Panc1 (cell line): ENCODE data around the gene TKT. TPM values are rescaled to one million over a fixed set of nuclear protein-coding genes. Genes with fewer than 3 reads are reported as not detected.

Source experiments
- ATAC-seq: fragments of 200-7000 bp; cut with Tn5 transposase; 2 replicates; pipeline ENCODE4 v1.9.1; 2020; ENCODE audit warnings: mild to moderate bottlenecking, moderate library complexity
- BruUV-seq: library from RNA; stranded (reverse); fragments of 400-500 nt; replicated peaks from 2 replicates; lab custom pipeline; 2021; lab: Mats Ljungman, UMichigan
- CTCF ChIA-PET: fragments of 300-600 bp; sonication (Branson Sonifier 250); formaldehyde crosslinking; loops from one replicate; lab custom pipeline; 2022; ENCODE audit warnings: antibody characterized with exemption; lab: Charles Lee
- POLR2A ChIA-PET: fragments of 300-600 bp; sonication (Branson Sonifier 250); formaldehyde crosslinking; loops from one replicate; lab custom pipeline; 2022; ENCODE audit warnings: antibody characterized with exemption; lab: Charles Lee
- DNase-seq: peaks from one replicate; pipeline ENCODE4 v3.0.0-alpha.2; 2010; ENCODE audit warnings: low read depth, low spot score
- H3K27ac ChIP-seq: 2 replicates; pipeline ENCODE4 v1.5.1; 2011; ENCODE audit warnings: mild to moderate bottlenecking, low read length, inconsistent platforms
- H3K27me3 ChIP-seq: fragments of 200-500 bp; sonication (Bioruptor generic); 2 replicates; pipeline ENCODE4 v1.6.0; 2014; ENCODE audit warnings: low read length, inconsistent platforms; ENCODE audit not compliant: control insufficient read depth, insufficient read depth
- H3K36me3 ChIP-seq: fragments of 200-500 bp; sonication (Bioruptor generic); 2 replicates; pipeline ENCODE4 v1.5.1; 2014; ENCODE audit warnings: inconsistent platforms, mild to moderate bottlenecking, low read length, moderate library complexity; ENCODE audit not compliant: control insufficient read depth, insufficient read depth
- H3K4me1 ChIP-seq: 2 replicates; pipeline ENCODE4 v1.5.1; 2011; ENCODE audit warnings: inconsistent platforms, mild to moderate bottlenecking, low read length, moderate library complexity; ENCODE audit not compliant: control insufficient read depth, insufficient read depth
- H3K4me3 ChIP-seq, 2 experiments: 2 replicates each; pipeline ENCODE4 v1.5.1; 2011 to 2012; ENCODE audit warnings: low read depth in 2 of 2, low read length in 2 of 2, mild to moderate bottlenecking in 2 of 2, inconsistent platforms in 1 of 2, moderate library complexity in 1 of 2
- H3K9me3 ChIP-seq: fragments of 200-500 bp; sonication (Bioruptor generic); 2 replicates; pipeline ENCODE4 v1.5.1; 2014; ENCODE audit warnings: low read depth, mild to moderate bottlenecking, inconsistent platforms, low read length, moderate library complexity; ENCODE audit not compliant: control insufficient read depth, insufficient read depth
- CTCF ChIP-seq: fragments of 450-650 bp; IDR thresholded peaks from 2 replicates; pipeline ENCODE4 v1.5.1; 2017; ENCODE audit warnings: mild to moderate bottlenecking
- POLR2AphosphoS5 ChIP-seq: IDR thresholded peaks from 2 replicates; pipeline ENCODE4 v1.6.1; 2012; ENCODE audit warnings: mild to moderate bottlenecking, low read depth, low read length, moderate library complexity
- REST ChIP-seq, 2 experiments: IDR thresholded peaks; 2 replicates each; pipeline ENCODE4 v1.6.1; 2011 to 2012; ENCODE audit warnings: low read depth in 2 of 2, control low read depth in 1 of 2, low read length in 1 of 2, mild to moderate bottlenecking in 1 of 2, moderate library complexity in 1 of 2; ENCODE audit not compliant: insufficient read depth in 1 of 2
- SIN3A ChIP-seq: IDR thresholded peaks from 2 replicates; pipeline ENCODE4 v1.6.1; 2012; ENCODE audit warnings: low read depth, mild to moderate bottlenecking, low read length, moderate library complexity, borderline replicate concordance; ENCODE audit not compliant: insufficient read depth
- TCF7L2 ChIP-seq: IDR thresholded peaks from 2 replicates; pipeline ENCODE4 v1.6.1; 2011; ENCODE audit warnings: mild to moderate bottlenecking, low read depth, low read length, inconsistent platforms
- in situ Hi-C: cut with HindIII; loops from 2 replicates; pipeline ENCODE4 v1.10.0; 2016; ENCODE audit warnings: low sequenced_read_pairs, low pct_unique_long_range_greater_than_20kb
- intact Hi-C: fragments of 100-400 bp; cut with micrococcal nuclease; formaldehyde crosslinking; loops from one replicate; pipeline ENCODE4 v1.10.0; 2022; ENCODE audit not compliant: unreplicated experiment
- total RNA-seq: library from RNA; stranded (reverse); gene quantifications from one replicate; pipeline ENCODE4 v1.2.1, GENCODE V29; 2021; ENCODE audit not compliant: unreplicated experiment

Gene TKT
- total RNA-seq, 1 experiment from 2014 or later: 338 TPM

DNA sequence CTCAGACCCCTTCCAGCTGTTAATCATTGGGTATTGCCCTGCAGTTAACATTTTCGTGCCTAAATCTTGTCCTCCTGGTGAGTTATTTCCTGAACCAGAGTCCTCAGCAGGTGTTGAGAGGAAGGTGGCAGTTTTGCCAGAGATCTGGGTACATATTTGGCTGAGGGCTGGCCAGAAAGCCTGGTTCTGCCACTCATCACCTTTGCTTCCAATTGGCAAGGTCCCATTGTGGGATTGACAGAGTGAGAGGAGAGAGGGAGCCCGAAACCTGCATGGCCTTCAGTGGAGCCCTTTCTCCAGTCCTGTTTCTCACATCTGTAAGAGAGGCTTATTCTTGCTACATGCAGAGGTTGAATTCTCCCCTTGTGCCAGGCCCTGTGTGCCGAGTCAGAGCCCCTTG lies 8.9 kb upstream of the TKT start:
- ChIA-PET POLR2A (no interaction called here), CTCF (interaction anchor here (0.6 kb wide), 1 partner anchor 66 kb away, joined by 4 read pairs; no protein-coding TSS in a partner anchor)
- no peak for TF ChIP-seq POLR2AphosphoS5
- Histone ChIP-seq H3K4me3 (no peak overlapping the region), H3K27me3 (no peaks in the 10 kb centered on the region), H3K4me1 (peaks cover 7% of the 10 kb centered on the region; the same call in 1 of the 2 replicates), H3K9me3 (no peaks in the 10 kb centered on the region), H3K36me3 (no peaks in the 10 kb centered on the region), H3K27ac (no peak overlapping the region)
- no peak for ATAC-seq
- in situ Hi-C loops: no loop called here
- no peak for DNase-seq
- BruUV-seq: no TSS peak
- intact Hi-C loops: no loop called here

GRCh38 chr3:53263907-53264306 lies 8.1 kb upstream of the TKT start:
- H3K27me3 ChIP-seq: no peaks in the 10 kb centered on the region
- no peak overlapping the region for H3K27ac ChIP-seq
- in situ Hi-C loops: no loop called here
- no peaks in the 10 kb centered on the region for H3K36me3 ChIP-seq
- ATAC-seq (no peak), DNase-seq (no peak)
- TF ChIP-seq POLR2AphosphoS5 (no peak), TCF7L2 (no peak), CTCF (no peak), SIN3A (no peak), REST (IDR thresholded peaks at IDR 0.05; ENCODE audit: insufficient read depth in 1 of 2, low read depth in 2 of 2, low read length in 1 of 2) (no peak)
- no peak overlapping the region for H3K4me3 ChIP-seq
- CTCF ChIA-PET: no interaction called here
- POLR2A ChIA-PET: no interaction called here
- intact Hi-C loops: no loop called here
- BruUV-seq: no TSS peak
- H3K4me1 ChIP-seq: peaks cover 3% of the 10 kb centered on the region; the same call in 1 of the 2 replicates
- no peaks in the 10 kb centered on the region for H3K9me3 ChIP-seq

DNA sequence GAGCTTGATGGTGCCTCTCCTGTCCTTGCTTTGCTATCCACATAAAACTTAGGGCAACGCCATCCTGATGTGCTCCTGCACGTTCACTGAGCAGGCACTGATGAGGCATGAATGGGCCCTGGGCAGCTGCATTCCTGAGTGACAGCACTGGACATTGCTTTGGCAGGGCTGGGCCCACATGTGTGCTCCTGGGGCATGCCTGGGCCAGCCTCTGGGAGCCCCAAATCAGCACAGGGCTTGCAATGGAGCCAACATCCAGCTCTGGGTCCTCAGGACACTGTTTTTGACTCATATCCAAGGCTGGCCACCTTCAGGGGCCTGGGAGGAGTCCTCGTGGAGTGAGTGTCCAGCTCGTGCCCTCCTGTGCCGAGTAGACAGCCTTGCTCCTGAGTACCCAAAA lies 5.9 kb upstream of the TKT start:
- in situ Hi-C loops (no loop called here), intact Hi-C loops (no loop called here)
- H3K4me1 ChIP-seq: no peaks in the 10 kb centered on the region
- CTCF ChIA-PET: interaction anchor here (0.6 kb wide), 1 partner anchor 1770 kb away, joined by 3 read pairs; no protein-coding TSS in a partner anchor
- ATAC-seq: no peak
- POLR2A ChIA-PET: interaction anchor here (0.6 kb wide), 1 partner anchor 523 kb away, joined by 3 read pairs; no protein-coding TSS in a partner anchor
- no peaks in the 10 kb centered on the region for H3K9me3 ChIP-seq
- no peaks in the 10 kb centered on the region for H3K36me3 ChIP-seq
- H3K27ac ChIP-seq: no peak overlapping the region
- H3K27me3 ChIP-seq: no peaks in the 10 kb centered on the region
- no peak for DNase-seq
- no peak overlapping the region for H3K4me3 ChIP-seq
- BruUV-seq: no TSS peak
- no peak for TF ChIP-seq CTCF
- TF ChIP-seq REST (IDR thresholded peaks at IDR 0.05; ENCODE audit: insufficient read depth in 1 of 2, low read depth in 2 of 2, low read length in 1 of 2): no peak
- TF ChIP-seq POLR2AphosphoS5: no peak
- TF ChIP-seq SIN3A: no peak
- no peak for TF ChIP-seq TCF7L2
